SK-N-SH treated with all-trans-retinoic acid at 6 μM for 48 hours (cell line): ENCODE results near the gene NECTIN4.
A peak's percentile ranks its signal among the peaks of the same experiment; 100 is the strongest.

ENCODE experiments used
- ATAC-seq: fragments of 200-7000 bp; cut with Tn5 transposase; 3 replicates; pipeline ENCODE4 v1.9.1; 2020; ENCODE audit warnings: mild to moderate bottlenecking, moderate library complexity
- ARNTL ChIP-seq: fragments of 450-650 bp; formaldehyde crosslinking; IDR thresholded peaks from 2 replicates; pipeline ENCODE4 v1.5.0; 2020; ENCODE audit warnings: low read depth, mild to moderate bottlenecking, moderate library complexity, borderline replicate concordance
- BACH2 ChIP-seq: fragments of 250-450 bp; sonication (Bioruptor Pico); IDR thresholded peaks from 2 replicates; pipeline ENCODE4 v1.9.0; 2021; ENCODE audit warnings: mild to moderate bottlenecking, borderline replicate concordance
- CSDC2 ChIP-seq: fragments of 250-450 bp; sonication (Bioruptor Pico); IDR thresholded peaks from 2 replicates; pipeline ENCODE4 v1.5.0; 2020; ENCODE audit warnings: mild to moderate bottlenecking, moderate library complexity
- ESRRG ChIP-seq: fragments of 250-450 bp; sonication (Bioruptor Pico); IDR thresholded peaks from 2 replicates; pipeline ENCODE4 v1.6.1; 2021; ENCODE audit warnings: mild to moderate bottlenecking
- GLIS3 ChIP-seq: fragments of 250-450 bp; sonication (Bioruptor Pico); IDR thresholded peaks from 2 replicates; pipeline ENCODE4 v1.5.0; 2020; ENCODE audit warnings: mild to moderate bottlenecking, moderate library complexity
- ISL1 ChIP-seq: fragments of 250-450 bp; sonication (Bioruptor Pico); IDR thresholded peaks from 2 replicates; pipeline ENCODE4 v2.1.2; 2022; ENCODE audit warnings: mild to moderate bottlenecking, moderate library complexity
- OSR1 ChIP-seq: fragments of 250-450 bp; sonication (Bioruptor Pico); IDR thresholded peaks from 2 replicates; pipeline ENCODE4 v1.8.0; 2022; ENCODE audit warnings: moderate library complexity, mild to moderate bottlenecking, inconsistent platforms
- POU6F1 ChIP-seq: fragments of 250-450 bp; sonication (Bioruptor Pico); IDR thresholded peaks from 2 replicates; pipeline ENCODE4 v1.8.0; 2021; ENCODE audit warnings: low read depth, mild to moderate bottlenecking, moderate library complexity, borderline replicate concordance
- PPARA ChIP-seq: fragments of 250-450 bp; sonication (Bioruptor Pico); IDR thresholded peaks from 2 replicates; pipeline ENCODE4 v1.5.0; 2020; ENCODE audit warnings: mild to moderate bottlenecking, borderline replicate concordance
- RARB ChIP-seq: fragments of 250-450 bp; sonication (Bioruptor Pico); IDR thresholded peaks from 2 replicates; pipeline ENCODE4 v1.8.0; 2021; ENCODE audit warnings: mild to moderate bottlenecking, moderate library complexity
- SNAI2 ChIP-seq: fragments of 250-450 bp; sonication (Bioruptor Pico); IDR thresholded peaks from 2 replicates; pipeline ENCODE4 v1.5.0; 2020; ENCODE audit warnings: mild to moderate bottlenecking, moderate library complexity
- TCF4 ChIP-seq: fragments of 250-450 bp; sonication (Bioruptor Pico); IDR thresholded peaks from 2 replicates; pipeline ENCODE4 v1.8.0; 2021; ENCODE audit warnings: mild to moderate bottlenecking, moderate library complexity, borderline replicate concordance
- TOX ChIP-seq: fragments of 250-450 bp; sonication (Bioruptor Pico); IDR thresholded peaks from 2 replicates; pipeline ENCODE4 v1.8.0; 2021; ENCODE audit warnings: mild to moderate bottlenecking, moderate library complexity, borderline replicate concordance
- ZC3H10 ChIP-seq: fragments of 250-450 bp; sonication (Bioruptor Pico); IDR thresholded peaks from 2 replicates; pipeline ENCODE4 v1.5.1; 2021; ENCODE audit warnings: mild to moderate bottlenecking, moderate library complexity
- ZFP30 ChIP-seq: fragments of 450-650 bp; formaldehyde crosslinking; IDR thresholded peaks from 2 replicates; pipeline ENCODE4 v1.5.0; 2022; ENCODE audit warnings: mild to moderate bottlenecking, moderate library complexity
- ZNF565 ChIP-seq: fragments of 450-650 bp; formaldehyde crosslinking; conservative IDR thresholded peaks from 2 replicates; pipeline ENCODE4 v1.5.0; 2020; ENCODE audit warnings: low read depth, mild to moderate bottlenecking, moderate library complexity
- ZNF70 ChIP-seq: fragments of 450-650 bp; formaldehyde crosslinking; IDR thresholded peaks from 2 replicates; pipeline ENCODE4 v1.5.0; 2020; ENCODE audit warnings: mild to moderate bottlenecking, moderate library complexity
- ZNF8 ChIP-seq: fragments of 450-650 bp; formaldehyde crosslinking; IDR thresholded peaks from 2 replicates; pipeline ENCODE4 v1.5.0; 2020; ENCODE audit warnings: mild to moderate bottlenecking, moderate library complexity
- TF ChIP-seq, protein P1 (sequence below): fragments of 250-450 bp; sonication (Bioruptor Pico); IDR thresholded peaks from 2 replicates; pipeline ENCODE4 v1.8.0; 2020; ENCODE audit warnings: mild to moderate bottlenecking, moderate library complexity, borderline replicate concordance

The NECTIN4 gene

DNA sequence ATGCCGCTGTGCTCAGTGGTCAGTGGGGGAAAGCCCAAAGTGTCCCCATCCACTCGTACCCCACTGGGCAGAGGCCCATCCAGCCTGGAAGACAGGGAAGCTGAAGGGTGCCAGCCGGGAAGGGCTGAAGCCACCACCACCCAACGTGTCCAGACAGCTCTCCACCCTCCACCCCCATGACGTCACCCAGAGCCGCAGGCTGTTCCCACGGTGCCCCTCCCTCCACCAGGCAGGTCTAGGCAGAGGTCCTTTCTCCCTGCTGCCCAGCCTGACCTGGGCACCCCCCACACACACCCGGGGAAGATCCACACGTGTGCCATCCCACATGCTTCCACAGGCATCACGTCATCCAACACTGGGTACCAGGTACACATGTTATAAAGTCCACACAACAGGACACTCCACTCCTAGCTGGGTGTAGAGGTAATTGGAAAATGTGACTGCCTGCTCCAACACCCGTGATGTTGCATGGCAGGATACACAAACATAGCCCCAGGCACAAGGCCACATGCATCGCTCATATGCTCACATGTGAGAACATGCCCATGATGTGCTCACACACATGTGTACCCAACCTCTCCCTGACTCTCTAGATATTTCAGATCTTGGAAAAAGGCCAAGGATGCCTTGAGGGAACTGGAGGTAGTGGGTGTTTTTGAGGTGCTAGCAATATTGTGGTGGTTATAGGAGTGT is 14.5 kb downstream of the NECTIN4 start:
- TF ChIP-seq, protein P1, sequence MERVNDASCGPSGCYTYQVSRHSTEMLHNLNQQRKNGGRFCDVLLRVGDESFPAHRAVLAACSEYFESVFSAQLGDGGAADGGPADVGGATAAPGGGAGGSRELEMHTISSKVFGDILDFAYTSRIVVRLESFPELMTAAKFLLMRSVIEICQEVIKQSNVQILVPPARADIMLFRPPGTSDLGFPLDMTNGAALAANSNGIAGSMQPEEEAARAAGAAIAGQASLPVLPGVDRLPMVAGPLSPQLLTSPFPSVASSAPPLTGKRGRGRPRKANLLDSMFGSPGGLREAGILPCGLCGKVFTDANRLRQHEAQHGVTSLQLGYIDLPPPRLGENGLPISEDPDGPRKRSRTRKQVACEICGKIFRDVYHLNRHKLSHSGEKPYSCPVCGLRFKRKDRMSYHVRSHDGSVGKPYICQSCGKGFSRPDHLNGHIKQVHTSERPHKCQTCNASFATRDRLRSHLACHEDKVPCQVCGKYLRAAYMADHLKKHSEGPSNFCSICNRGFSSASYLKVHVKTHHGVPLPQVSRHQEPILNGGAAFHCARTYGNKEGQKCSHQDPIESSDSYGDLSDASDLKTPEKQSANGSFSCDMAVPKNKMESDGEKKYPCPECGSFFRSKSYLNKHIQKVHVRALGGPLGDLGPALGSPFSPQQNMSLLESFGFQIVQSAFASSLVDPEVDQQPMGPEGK = no peak
- no peak for TF ChIP-seq GLIS3 (CRISPR knock-in tag)
- TF ChIP-seq ARNTL (CRISPR knock-in tag) = no peak
- no peak for TF ChIP-seq ZNF70 (CRISPR knock-in tag)
- TF ChIP-seq POU6F1 (CRISPR knock-in tag) = no peak
- TF ChIP-seq ZNF8 = no peak
- TF ChIP-seq PPARA (CRISPR knock-in tag) = no peak
- ATAC-seq = no peak

DNA sequence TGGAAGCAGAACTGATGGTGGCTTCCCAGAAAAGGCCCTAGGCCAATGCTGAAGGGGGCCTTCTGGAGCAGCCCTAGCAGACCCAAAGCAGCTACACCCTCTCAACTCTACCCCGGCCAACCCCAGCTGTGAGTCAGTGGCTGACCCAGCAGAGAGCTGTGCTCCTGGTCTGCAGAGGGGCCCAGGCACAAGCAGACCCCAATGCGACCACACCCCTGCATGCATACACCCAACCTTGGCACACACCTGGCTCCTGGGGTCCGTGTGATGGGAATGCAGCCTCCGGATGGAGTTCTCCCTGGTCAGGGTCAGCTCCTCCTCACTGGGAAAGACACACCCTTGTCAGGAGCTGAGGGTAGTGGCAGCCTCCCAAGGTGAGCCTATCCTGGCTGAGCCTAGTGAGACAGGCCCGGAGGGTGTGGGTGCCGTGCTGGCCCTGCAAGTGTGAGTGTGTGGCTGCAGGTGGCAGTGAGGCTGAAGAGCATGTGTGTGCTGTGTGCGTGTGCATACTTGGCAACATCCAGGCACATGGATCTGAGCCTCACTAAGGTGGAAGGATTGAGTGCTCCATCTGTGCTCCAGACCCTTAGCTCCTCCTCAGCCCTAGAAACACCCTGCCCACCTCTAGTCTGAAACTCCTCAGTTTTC is 15.8 kb downstream of the NECTIN4 start:
- TF ChIP-seq ZNF565 (CRISPR knock-in tag) (no peak), ZNF8 (no peak), POU6F1 (CRISPR knock-in tag) (no peak)
- no peak for ATAC-seq

- TF ChIP-seq TOX (no peak), ISL1 (CRISPR knock-in tag) (no peak), SNAI2 (CRISPR knock-in tag) (no peak), OSR1 (CRISPR knock-in tag) (no peak), RARB (no peak), TCF4 (CRISPR knock-in tag) (no peak), ZC3H10 (CRISPR knock-in tag) (no peak)
- TF ChIP-seq, protein P1 = no peak
- no peak for ATAC-seq
Observed at GRCh38 chr1:161072751-161073449, 16.5 kb downstream of the NECTIN4 start.

DNA sequence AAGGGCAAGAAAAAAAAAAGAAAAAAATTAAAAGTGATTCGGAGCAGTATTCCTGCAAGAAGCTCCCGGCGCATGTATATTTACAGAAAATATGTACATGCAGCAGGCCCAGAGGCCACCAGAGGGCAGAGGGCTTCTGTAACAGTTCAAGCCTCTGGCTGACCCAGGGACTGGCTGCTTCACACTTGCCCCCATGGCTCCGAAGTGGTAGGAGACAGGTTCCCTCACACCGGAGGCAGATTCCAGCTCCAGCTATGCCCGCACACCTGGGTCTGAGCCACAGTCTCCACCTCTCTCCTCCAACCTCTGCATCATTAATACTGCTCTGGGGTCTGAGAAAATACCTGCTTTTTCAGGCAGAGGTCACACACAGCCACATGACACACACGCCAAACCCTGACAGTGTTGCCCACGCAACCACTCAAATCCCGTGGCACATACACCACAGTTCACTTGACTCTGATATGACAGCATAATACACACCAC is 17.4 kb downstream of the NECTIN4 start:
- TF ChIP-seq BACH2 (CRISPR knock-in tag) = no peak
- TF ChIP-seq ZNF70 (CRISPR knock-in tag) = no peak
- TF ChIP-seq TOX = no peak
- TF ChIP-seq ESRRG (CRISPR knock-in tag) = no peak
- no peak for TF ChIP-seq ZNF8
- TF ChIP-seq SNAI2 (CRISPR knock-in tag) = no peak
- TF ChIP-seq ZFP30 = no peak
- TF ChIP-seq, all 23 proteins: peak for 0
- peak; percentile 82 for ATAC-seq

DNA sequence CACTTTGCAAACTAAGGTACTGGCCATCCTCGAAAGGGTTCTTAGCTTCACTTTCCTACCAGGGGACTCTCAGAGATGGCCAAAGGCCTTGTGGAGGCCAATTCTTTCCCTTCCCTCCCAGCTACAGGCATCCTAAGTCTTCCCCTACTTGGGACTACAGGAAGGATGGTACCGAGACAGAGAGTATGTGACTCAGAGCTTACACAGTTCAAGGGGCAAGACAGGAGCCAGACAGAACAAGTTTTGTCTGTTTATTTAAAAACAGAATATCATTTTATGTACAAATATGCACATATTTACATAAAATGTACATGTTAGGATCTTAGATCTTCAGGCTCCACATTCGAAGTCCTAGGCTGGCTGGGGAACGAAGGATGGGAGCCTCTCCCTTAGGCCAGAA is 18.6 kb downstream of the NECTIN4 start:
- ATAC-seq = no peak
- no peak for TF ChIP-seq CSDC2 (CRISPR knock-in tag)
- TF ChIP-seq ISL1 (CRISPR knock-in tag) = no peak
- TF ChIP-seq SNAI2 (CRISPR knock-in tag) = no peak
- TF ChIP-seq GLIS3 (CRISPR knock-in tag) = no peak
